GM18520 (cell line): ENCODE data around the gene PSMC6.
A peak's percentile ranks its signal among the peaks of the same experiment; 100 is the strongest.
"Not testable (repeated sequence)": the region's sequence is repeated elsewhere in the genome, so short reads cannot be mapped to it uniquely, and the experiment has no call there.

Source experiments
- ATAC-seq: cut with Tn5 transposase; IDR thresholded peaks from one replicate; pipeline ENCODE4 v1.9.1; 2021; ENCODE audit not compliant: unreplicated experiment

PSMC6 gene

DNA sequence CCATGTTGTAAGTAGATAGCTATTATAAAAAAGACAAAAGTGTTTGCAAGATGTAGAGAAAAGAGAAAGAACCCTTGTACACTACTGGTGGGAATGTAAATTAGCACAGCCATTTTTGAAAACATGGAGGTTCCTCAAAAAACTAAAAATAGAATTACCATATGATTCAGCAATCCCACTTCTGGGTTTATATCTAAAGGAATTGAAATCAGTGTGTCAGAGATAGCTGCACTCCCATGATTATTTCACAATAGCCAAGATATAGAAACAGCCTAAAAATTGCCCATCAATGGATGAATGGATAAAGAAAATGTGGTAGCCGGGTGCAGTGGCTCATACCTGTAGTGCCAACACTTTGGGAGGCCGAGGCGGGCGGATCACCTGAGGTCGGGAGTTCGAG, 9.2 kb downstream of the PSMC6 start:
- ATAC-seq = no peak

DNA sequence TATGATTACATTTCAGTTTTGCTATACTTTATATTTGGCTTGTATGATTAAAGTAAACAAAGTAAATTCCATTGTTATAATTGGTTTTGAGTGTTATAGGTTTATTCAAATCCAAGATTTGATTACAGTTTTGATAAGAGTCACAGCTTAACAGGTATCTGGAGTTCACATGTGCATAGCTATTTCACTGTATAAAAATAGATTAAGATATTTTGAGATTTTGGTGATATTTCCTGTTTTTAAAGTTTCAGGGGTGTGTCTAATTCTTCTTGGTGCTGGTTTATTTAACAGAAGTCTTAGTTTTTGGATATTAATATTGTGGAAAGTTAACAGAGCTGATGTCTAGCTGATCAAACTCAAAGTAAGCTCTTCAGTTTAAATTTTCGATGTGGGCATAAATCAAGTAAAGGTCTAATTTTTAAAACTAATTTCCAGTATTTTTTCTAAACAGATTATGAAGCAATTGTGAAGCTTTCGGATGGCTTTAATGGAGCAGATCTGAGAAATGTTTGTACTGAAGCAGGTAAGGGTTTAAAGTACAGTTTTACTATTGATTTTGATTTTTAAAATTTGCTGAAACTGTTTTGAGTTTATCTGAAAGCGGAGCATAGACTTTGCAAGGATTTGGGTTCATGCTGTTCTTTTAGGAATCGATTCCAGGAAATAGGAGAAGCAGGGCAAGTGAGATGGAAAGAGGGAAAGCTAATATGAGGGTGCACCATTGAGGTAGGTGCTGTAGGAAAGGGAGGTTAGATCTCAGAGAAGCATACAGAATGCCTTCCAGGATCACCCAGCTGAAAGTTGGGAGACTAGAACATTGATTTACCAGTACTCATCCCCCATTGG, 16.7 kb downstream of the PSMC6 start:
- no peak for ATAC-seq

GRCh38 chr14:52724360-52724644, 17.3 kb downstream of the PSMC6 start:
- ATAC-seq = no peak

- not testable (repeated sequence) for ATAC-seq
These were observed 20.5 kb downstream of the PSMC6 start for GRCh38 chr14:52727509-52727908.

- ATAC-seq = not testable (repeated sequence)
These were observed 22.0 kb downstream of the PSMC6 start for GRCh38 chr14:52729035-52729434.

GRCh38 chr14:52729585-52729924, 22.6 kb downstream of the PSMC6 start:
- no peak for ATAC-seq

DNA sequence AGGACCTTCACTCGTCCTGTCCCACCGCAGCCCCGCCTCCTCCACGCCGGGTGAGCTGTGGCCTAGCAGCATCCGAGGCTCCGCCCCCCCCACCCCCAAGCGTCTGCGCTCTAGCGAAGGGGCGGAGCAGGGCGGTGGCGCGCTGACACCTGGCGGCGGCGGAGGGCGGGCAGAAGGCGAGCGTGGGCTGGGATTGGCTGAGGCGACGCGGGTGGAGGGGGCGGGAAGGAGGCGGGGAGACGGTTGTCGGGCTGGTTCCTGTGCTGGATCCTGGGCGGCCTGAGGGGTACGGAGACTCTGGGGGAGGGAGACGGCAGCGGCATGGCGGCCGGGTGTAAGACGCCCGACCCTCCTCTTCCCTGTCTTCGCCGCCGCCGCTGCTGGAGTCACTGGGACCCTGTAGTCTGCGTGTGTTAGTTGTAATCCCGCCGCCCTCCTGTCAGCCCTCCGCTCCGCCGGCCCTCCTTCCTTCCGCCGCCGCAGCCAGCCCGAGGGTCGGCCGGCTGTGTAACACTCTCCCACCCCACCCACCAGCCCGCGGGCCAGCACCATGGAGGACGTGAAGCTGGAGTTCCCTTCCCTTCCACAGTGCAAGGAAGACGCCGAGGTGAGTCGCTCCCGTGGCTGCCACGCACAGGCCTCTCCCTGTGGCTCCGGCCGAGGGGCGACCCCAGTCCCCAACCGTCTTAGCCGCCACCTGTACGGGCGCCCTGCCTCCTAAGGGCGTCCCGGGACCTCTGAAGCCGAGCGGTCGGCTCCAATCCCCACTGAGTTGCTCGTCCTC, 23.1 kb downstream of the PSMC6 start, which contains the start of gene STYX:
STYX (plus strand) TSS at position 242 of the 784 bp plus-strand sequence; CDS start at position 551, 309 bp downstream.
- peak; percentile 91 for ATAC-seq

GRCh38 chr14:52730709-52731111, 23.7 kb downstream of the PSMC6 start:
- ATAC-seq = no peak

DNA sequence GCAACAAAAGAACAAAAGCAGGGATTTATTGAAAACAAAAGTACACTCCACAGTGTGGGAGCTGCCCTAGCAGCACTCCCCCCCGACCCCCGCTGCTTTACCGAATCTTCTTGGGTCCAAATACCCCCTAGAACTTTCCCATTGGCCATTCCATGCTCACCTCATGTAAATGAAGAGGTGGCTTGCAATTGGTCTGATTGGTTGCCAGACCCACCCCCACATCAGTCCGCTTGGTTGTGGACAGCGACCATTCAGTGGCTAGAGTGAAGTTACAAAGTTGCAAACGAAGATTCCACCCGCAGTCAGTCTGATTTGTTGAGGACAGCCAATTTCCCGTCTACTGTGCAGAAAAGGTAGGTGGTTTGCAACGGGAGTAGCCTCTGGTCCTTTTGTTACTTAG, 26.8 kb downstream of the PSMC6 start:
- ATAC-seq = no peak

GRCh38 chr14:52735921-52736489, 29.0 kb downstream of the PSMC6 start:
- no peak for ATAC-seq

DNA sequence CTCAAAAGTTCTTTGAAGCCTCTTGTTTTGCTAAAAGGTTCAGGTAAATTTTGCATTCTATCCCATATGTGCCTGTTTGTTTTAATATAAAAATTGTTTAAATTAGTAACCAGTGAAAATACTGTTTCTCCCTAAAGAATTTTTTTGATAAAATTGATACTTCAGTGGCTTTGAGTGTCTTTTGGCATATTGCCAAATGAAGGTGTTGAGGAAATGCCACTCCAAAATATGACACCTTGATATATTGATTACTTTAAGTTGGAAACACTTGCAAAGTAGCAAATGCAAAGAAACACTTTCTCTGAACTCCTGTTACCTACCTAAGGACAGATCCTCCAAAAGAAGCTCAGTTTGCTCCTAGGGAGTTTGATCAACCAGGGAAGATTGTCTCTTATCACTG, 31.4 kb downstream of the PSMC6 start:
- no peak for ATAC-seq

DNA sequence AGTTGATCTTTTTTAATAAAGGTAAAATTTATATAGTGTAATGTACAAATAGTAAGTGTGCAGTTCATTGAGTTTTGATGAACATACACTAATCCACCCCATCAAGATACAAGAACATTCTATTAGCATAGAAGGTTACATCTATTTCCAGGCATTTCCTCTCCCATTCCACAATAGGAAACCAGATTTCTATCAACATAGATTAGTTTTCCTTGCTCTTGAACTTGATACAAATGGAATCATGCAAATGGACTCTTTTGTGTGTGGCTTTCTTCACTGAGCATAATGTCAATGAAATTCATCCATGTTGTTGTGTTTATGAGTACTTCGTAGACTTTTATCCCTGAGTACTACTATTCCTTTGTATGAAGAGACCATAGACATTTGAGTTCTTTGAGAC, 33.8 kb downstream of the PSMC6 start:
- no peak for ATAC-seq

GRCh38 chr14:52741865-52742264, 34.9 kb downstream of the PSMC6 start:
- ATAC-seq = peak; percentile 22

GRCh38 chr14:52748647-52749292, 41.8 kb downstream of the PSMC6 start:
- no peak for ATAC-seq

- no peak for ATAC-seq
These were observed 48.8 kb downstream of the PSMC6 start for GRCh38 chr14:52755607-52756316.

DNA sequence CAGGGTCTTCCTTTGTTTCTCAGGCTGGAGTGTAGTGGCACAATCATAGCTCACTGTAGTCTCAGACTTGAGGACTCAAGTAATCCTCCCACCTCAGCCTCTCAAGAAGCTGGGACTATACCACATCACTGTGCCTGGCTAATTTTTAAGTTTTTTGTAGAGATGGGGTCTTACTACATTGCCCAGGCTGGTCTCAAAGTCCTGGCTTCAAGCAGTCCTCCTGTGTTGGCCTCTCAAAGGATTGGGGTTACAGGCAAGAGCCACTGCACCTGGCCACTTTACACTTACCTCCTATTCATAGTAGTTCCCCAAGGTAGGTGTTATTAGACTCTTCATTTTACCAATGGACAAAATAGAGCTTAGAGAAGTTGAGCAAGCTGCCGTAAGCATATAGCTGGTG, 52.1 kb downstream of the PSMC6 start:
- ATAC-seq = no peak

DNA sequence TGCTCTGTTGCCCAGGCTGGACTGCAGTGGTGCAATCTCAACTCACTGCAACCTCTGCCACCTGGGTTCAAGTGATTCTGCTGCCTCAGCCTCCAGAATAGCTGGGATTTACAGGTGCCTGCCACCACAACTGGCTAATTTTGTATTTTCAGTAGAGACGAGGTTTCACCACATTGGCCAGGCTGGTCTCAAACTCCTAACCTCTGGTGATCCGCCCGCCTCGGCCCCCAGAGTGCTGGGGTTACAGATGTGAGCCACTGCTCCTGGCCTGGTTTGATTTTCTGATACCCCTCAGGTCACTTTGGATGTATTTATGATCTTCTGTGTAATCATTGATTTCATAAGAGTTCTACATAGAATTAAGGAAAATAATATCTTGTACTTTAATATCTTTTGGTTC, 55.9 kb downstream of the PSMC6 start:
- not testable (repeated sequence) for ATAC-seq

DNA sequence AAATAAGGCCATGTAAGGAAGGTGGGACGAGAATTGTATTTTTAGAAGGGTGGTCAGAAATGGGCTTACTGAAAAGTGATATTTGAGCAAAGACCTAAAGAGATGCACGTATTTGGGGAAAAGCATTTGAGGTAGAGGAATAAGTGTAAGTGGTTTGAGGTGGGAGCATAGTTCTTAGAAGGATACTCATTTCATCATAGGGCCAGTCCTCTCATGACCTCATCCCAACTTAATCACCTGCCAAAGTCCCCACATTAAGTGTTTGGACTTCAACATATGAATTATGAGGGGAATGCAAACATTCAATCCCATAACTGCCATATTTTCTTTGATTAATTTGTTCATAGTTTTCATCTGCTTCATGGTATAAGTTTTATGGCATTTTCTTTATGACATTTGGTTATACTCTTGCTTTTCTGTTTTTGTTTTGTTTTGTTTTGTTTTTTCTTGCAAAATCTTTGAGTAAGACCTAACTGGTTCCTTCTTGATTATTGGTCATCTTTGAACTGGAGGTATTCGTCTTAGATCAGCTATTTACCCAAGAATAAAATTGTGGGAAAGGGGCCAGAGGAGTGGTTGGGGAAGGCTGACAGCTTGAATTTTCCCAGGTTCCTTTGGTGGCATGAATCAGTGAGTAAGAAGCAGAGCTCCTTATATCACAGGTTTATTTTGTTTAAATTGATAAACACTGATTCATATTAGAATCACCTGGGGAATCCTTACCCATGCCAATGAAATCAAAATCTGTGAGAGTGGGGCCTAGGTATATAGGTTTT, 60.2 kb downstream of the PSMC6 start:
- no peak for ATAC-seq

GRCh38 chr14:52769887-52770286, 62.9 kb downstream of the PSMC6 start:
- ATAC-seq = no peak

DNA sequence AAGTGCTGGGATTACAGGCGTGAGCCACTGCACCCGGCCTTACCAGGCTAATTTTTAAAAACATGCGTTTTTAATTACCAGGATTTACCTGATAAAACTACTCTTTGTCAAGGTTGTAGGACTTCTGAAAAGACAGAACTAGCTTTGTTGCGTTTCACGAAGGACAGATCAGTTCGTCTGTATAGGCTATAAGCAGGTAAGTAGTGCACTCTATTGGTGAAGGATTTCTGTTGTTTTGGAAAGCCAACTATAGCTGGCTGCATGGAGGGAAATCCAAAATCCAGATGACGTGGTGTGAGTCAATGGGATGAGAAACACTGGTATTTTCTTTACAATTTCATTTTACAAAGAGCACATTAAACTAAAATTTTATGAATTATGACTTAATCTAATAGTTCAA, 69.8 kb downstream of the PSMC6 start:
- no peak for ATAC-seq
